H9 (cell line): ENCODE data around the gene CCDC60. TPM values are rescaled to one million over a fixed set of nuclear protein-coding genes. Genes with fewer than 3 reads are reported as not detected.

ENCODE experiments used
- DNase-seq: peaks from one replicate; pipeline ENCODE4 v3.0.0-alpha.2; 2017
- H2AFZ ChIP-seq: one replicate; pipeline ENCODE4 v1.6.1; 2013; ENCODE audit warnings: mild to moderate bottlenecking, low read length, control low read depth, moderate library complexity
- H2AK5ac ChIP-seq: 2 replicates; pipeline ENCODE4 v1.6.1; 2013; ENCODE audit warnings: low read length, control low read depth, mixed read lengths; ENCODE audit not compliant: insufficient read length
- H2BK120ac ChIP-seq: one replicate; pipeline ENCODE4 v1.6.1; 2013; ENCODE audit warnings: low read depth, mild to moderate bottlenecking, low read length, control low read depth, inconsistent platforms; ENCODE audit not compliant: poor library complexity, severe bottlenecking
- H2BK12ac ChIP-seq: 2 replicates; pipeline ENCODE4 v1.6.1; 2013; ENCODE audit warnings: low read length, control low read depth, mixed read lengths, low read depth; ENCODE audit not compliant: insufficient read length
- H2BK15ac ChIP-seq: 2 replicates; pipeline ENCODE4 v1.6.1; 2013; ENCODE audit warnings: low read depth, low read length, control low read depth
- H2BK20ac ChIP-seq: one replicate; pipeline ENCODE4 v1.6.1; 2013; ENCODE audit warnings: low read depth, mild to moderate bottlenecking, low read length, control low read depth, inconsistent platforms; ENCODE audit not compliant: poor library complexity, severe bottlenecking
- H2BK5ac ChIP-seq: 2 replicates; pipeline ENCODE4 v1.6.1; 2013; ENCODE audit warnings: low read length, control low read depth, mixed read lengths; ENCODE audit not compliant: insufficient read length
- H3K14ac ChIP-seq: 2 replicates; pipeline ENCODE4 v1.6.1; 2013; ENCODE audit warnings: low read length, control low read depth; ENCODE audit not compliant: insufficient read depth
- H3K18ac ChIP-seq: 2 replicates; pipeline ENCODE4 v1.6.1; 2013; ENCODE audit warnings: low read depth, mild to moderate bottlenecking, mixed read lengths, low read length, control low read depth; ENCODE audit not compliant: insufficient read length
- H3K23ac ChIP-seq: 2 replicates; pipeline ENCODE4 v1.6.1; 2013; ENCODE audit warnings: low read length, control low read depth, mixed read lengths, low read depth; ENCODE audit not compliant: insufficient read length
- H3K23me2 ChIP-seq: 2 replicates; pipeline ENCODE4 v1.6.1; 2013; ENCODE audit warnings: low read depth, mild to moderate bottlenecking, mixed read lengths, low read length, control low read depth; ENCODE audit not compliant: insufficient read length, poor library complexity, severe bottlenecking
- H3K27ac ChIP-seq: 2 replicates; pipeline ENCODE4 v1.5.1; 2013; ENCODE audit warnings: low read length, control low read depth, mixed read lengths, low read depth; ENCODE audit not compliant: insufficient read length
- H3K27me3 ChIP-seq: 2 replicates; pipeline ENCODE4 v1.6.1; 2013; ENCODE audit warnings: low read length, control low read depth, inconsistent platforms; ENCODE audit not compliant: insufficient read depth
- H3K4ac ChIP-seq: 2 replicates; pipeline ENCODE4 v1.6.1; 2013; ENCODE audit warnings: low read depth, mild to moderate bottlenecking, control low read depth, inconsistent platforms, low read length, moderate library complexity
- H3K4me1 ChIP-seq: 2 replicates; pipeline ENCODE4 v1.6.1; 2013; ENCODE audit warnings: low read length, control low read depth, inconsistent platforms; ENCODE audit not compliant: insufficient read depth
- H3K4me2 ChIP-seq: 2 replicates; pipeline ENCODE4 v1.6.1; 2013; ENCODE audit warnings: low read length, control low read depth, mixed read lengths; ENCODE audit not compliant: insufficient read length, insufficient read depth
- H3K56ac ChIP-seq: 2 replicates; pipeline ENCODE4 v1.6.1; 2013; ENCODE audit warnings: low read depth, mild to moderate bottlenecking, mixed read lengths, low read length, control low read depth; ENCODE audit not compliant: insufficient read length
- H3K79me1 ChIP-seq: 2 replicates; pipeline ENCODE4 v1.6.1; 2013; ENCODE audit warnings: low read depth, mild to moderate bottlenecking, moderate library complexity, low read length, control low read depth, inconsistent platforms; ENCODE audit not compliant: insufficient read depth, poor library complexity, severe bottlenecking
- H3K79me2 ChIP-seq: 2 replicates; pipeline ENCODE4 v1.6.1; 2013; ENCODE audit warnings: low read length, control low read depth, inconsistent platforms; ENCODE audit not compliant: insufficient read depth
- H3K9ac ChIP-seq: 2 replicates; pipeline ENCODE4 v1.6.1; 2013; ENCODE audit warnings: low read length, control low read depth, mixed read lengths; ENCODE audit not compliant: insufficient read length; ENCODE audit errors: extremely low read depth
- H3K9me3 ChIP-seq: one replicate; pipeline ENCODE4 v1.6.1; 2013; ENCODE audit warnings: low read depth, low read length, inconsistent platforms; ENCODE audit not compliant: control insufficient read depth
- H3T11ph ChIP-seq: one replicate; pipeline ENCODE4 v1.6.1; 2013; ENCODE audit warnings: mild to moderate bottlenecking, low read length, control low read depth, inconsistent platforms
- H4K20me1 ChIP-seq: one replicate; pipeline ENCODE4 v1.6.1; 2013; ENCODE audit not compliant: control insufficient read depth, insufficient read length, insufficient read depth
- H4K5ac ChIP-seq: 2 replicates; pipeline ENCODE4 v1.6.1; 2013; ENCODE audit warnings: low read depth, mild to moderate bottlenecking, mixed read lengths, low read length, control low read depth; ENCODE audit not compliant: insufficient read length
- H4K8ac ChIP-seq: replicated peaks from 2 replicates; pipeline ENCODE4 v1.6.1; 2013; ENCODE audit warnings: low read length, control low read depth, mixed read lengths, low read depth; ENCODE audit not compliant: insufficient read length
- H4K91ac ChIP-seq: 2 replicates; pipeline ENCODE4 v1.6.1; 2013; ENCODE audit warnings: low read depth, mild to moderate bottlenecking, moderate library complexity, mixed read lengths, low read length, control low read depth; ENCODE audit not compliant: insufficient read length
- H3K27ac Mint-ChIP-seq, 3 experiments: 2 replicates in 2 of 3; 3 replicates in 1 of 3; pipeline ENCODE4 v1.8.0; 2020 to 2021; ENCODE audit warnings: mixed read lengths in 3 of 3, mild to moderate bottlenecking in 1 of 3, moderate library complexity in 1 of 3
- H3K27me3 Mint-ChIP-seq: 2 replicates; pipeline ENCODE4 v1.8.0; 2021; ENCODE audit warnings: low read depth, mild to moderate bottlenecking, moderate library complexity, mixed read lengths
- H3K36me3 Mint-ChIP-seq, 3 experiments: 2 replicates in 2 of 3; 3 replicates in 1 of 3; pipeline ENCODE4 v1.8.0; 2020 to 2021; ENCODE audit warnings: low read depth in 3 of 3, mixed read lengths in 3 of 3; ENCODE audit not compliant: insufficient read depth in 1 of 3
- H3K4me1 Mint-ChIP-seq, 2 experiments: 2 replicates each; pipeline ENCODE4 v1.8.0; 2020; ENCODE audit warnings: mixed read lengths in 2 of 2
- H3K4me3 Mint-ChIP-seq, 2 experiments: 2 replicates in 1 of 2; 3 replicates in 1 of 2; pipeline ENCODE4 v1.8.0; 2020 to 2021; ENCODE audit warnings: mild to moderate bottlenecking in 2 of 2, mixed read lengths in 2 of 2, moderate library complexity in 1 of 2
- H3K9me3 Mint-ChIP-seq, 2 experiments: 2 replicates in 1 of 2; 3 replicates in 1 of 2; pipeline ENCODE4 v1.8.0; 2020; ENCODE audit warnings: mild to moderate bottlenecking in 2 of 2, mixed read lengths in 2 of 2, moderate library complexity in 1 of 2
- WGBS: extraction: QIAGEN DNeasy Blood & Tissue Kit; methylation state at CpG from one replicate; pipeline ENCODE4 v1.1.7; 2013; ENCODE audit warnings: missing lambda C conversion rate, low lambda C conversion rate, mixed read lengths; ENCODE audit not compliant: insufficient read length; ENCODE audit errors: extremely low coverage; 5-methylcytosine and 5-hydroxymethylcytosine counted together
- total RNA-seq: library from RNA; stranded (reverse); gene quantifications from 2 replicates; pipeline ENCODE4 v1.2.1, GENCODE V29; 2021
- TF ChIP-seq, protein P1 (sequence below): fragments of 200-600 bp; sonication (generic); conservative IDR thresholded peaks from 3 replicates; pipeline ENCODE4 v1.8.0; 2021; ENCODE audit warnings: antibody characterized with exemption, mild to moderate bottlenecking

CCDC60 gene
- total RNA-seq, 1 experiment from 2014 or later = 0.44 TPM

DNA sequence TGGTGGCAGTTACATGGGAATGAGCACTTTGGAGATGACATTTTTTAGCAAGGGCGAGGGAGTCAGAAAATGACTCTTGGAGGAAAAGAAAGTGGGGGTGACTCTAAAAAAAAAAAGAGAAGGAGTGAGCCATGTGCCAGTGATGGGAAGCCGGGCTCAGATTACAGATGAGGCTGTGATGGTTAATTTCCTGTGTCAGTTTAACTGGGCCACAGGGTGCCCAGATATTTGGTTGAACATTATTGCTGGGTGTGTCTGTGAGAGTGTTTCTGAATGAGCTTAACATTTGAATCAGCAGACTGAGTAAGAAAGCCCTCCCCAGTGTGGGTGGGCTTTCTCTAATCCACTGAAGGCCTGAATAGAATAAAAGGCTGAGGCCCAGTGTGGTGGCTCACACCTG lies 26.8 kb upstream of the CCDC60 start:
- Histone ChIP-seq H2AK5ac (no peak overlapping the region), H4K8ac (no peak overlapping the region), H3K23me2 (no peaks in the 10 kb centered on the region), H3K79me2 (no peaks in the 10 kb centered on the region), H3K9ac (no peak overlapping the region), H3K27ac (no peak overlapping the region), H4K5ac (no peak overlapping the region), H3K79me1 (no peaks in the 10 kb centered on the region), H4K91ac (no peak overlapping the region), H2BK15ac (no peak overlapping the region), H2BK12ac (no peak overlapping the region), H3K27me3 (no peaks in the 10 kb centered on the region), H3T11ph (no peak overlapping the region), H3K23ac (no peak overlapping the region), H3K14ac (no peak overlapping the region), H3K4me2 (no peak overlapping the region), H3K4me1 (no peaks in the 10 kb centered on the region; the same call in 1 of the 2 replicates), H3K4ac (no peak overlapping the region), H2AFZ (no peak overlapping the region), H3K9me3 (no peaks in the 10 kb centered on the region), H2BK20ac (no peak overlapping the region), H3K18ac (no peak overlapping the region), H2BK120ac (no peak overlapping the region), H2BK5ac (no peak overlapping the region), H3K56ac (no peak overlapping the region), H4K20me1 (no peaks in the 10 kb centered on the region)
- Mint-ChIP-seq H3K36me3 (peaks cover 6 to 19% (median 7%) of the 10 kb centered on the region in 3 experiments; a peak in 6 of 7 replicates), H3K4me3 (no peak overlapping the region), H3K4me1 (peaks cover 25 to 36% of the 10 kb centered on the region in 2 experiments), H3K9me3 (peaks cover 8 to 10% of the 10 kb centered on the region in 2 experiments), H3K27ac (no peak overlapping the region; a peak in 1 of 7 replicates), H3K27me3 (no peaks in the 10 kb centered on the region; the same call in none of the 2 replicates)
- WGBS = no CpG with 5 or more reads among the region's 2 CpGs
- TF ChIP-seq, protein P1, sequence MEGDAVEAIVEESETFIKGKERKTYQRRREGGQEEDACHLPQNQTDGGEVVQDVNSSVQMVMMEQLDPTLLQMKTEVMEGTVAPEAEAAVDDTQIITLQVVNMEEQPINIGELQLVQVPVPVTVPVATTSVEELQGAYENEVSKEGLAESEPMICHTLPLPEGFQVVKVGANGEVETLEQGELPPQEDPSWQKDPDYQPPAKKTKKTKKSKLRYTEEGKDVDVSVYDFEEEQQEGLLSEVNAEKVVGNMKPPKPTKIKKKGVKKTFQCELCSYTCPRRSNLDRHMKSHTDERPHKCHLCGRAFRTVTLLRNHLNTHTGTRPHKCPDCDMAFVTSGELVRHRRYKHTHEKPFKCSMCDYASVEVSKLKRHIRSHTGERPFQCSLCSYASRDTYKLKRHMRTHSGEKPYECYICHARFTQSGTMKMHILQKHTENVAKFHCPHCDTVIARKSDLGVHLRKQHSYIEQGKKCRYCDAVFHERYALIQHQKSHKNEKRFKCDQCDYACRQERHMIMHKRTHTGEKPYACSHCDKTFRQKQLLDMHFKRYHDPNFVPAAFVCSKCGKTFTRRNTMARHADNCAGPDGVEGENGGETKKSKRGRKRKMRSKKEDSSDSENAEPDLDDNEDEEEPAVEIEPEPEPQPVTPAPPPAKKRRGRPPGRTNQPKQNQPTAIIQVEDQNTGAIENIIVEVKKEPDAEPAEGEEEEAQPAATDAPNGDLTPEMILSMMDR = no peak
- no peak for DNase-seq
